H1 (cell line): ENCODE measurements around the gene SYTL5. TPM values are rescaled to one million over a fixed set of nuclear protein-coding genes. Genes with fewer than 3 reads are reported as not detected.

Experiments
- BACH1 ChIP-seq: IDR thresholded peaks from 2 replicates; pipeline ENCODE4 v1.6.1; 2012; ENCODE audit warnings: low read length, improper control_type of control experiment
- CHD7 ChIP-seq: fragments of 300-600 bp; sonication (generic); IDR thresholded peaks from 2 replicates; pipeline ENCODE4 v1.7.1; 2012; ENCODE audit warnings: low read length, moderate library complexity, mild to moderate bottlenecking, inconsistent platforms; ENCODE audit not compliant: insufficient replicate concordance
- FOSL1 ChIP-seq: IDR thresholded peaks from 2 replicates; pipeline ENCODE4 v1.6.1; 2011; ENCODE audit warnings: mild to moderate bottlenecking, low read depth, low read length, moderate library complexity; ENCODE audit not compliant: insufficient read depth
- TEAD4 ChIP-seq: IDR thresholded peaks from 2 replicates; pipeline ENCODE4 v1.6.1; 2012; ENCODE audit warnings: low read depth, low read length, inconsistent platforms, mixed read lengths
- polyA plus RNA-seq, 7 experiments: library from polyadenylated mRNA; depleted of rRNA in 3 of 7; stranded (reverse) in 5 of 7; unstranded in 2 of 7; fragments of >200 nt in 5 of 7; fragments of 200-250 nt in 2 of 7; gene quantifications; 1 replicate in 5 of 7; 2 replicates in 1 of 7; 4 replicates in 1 of 7; pipeline versions ENCODE4 v1.2.1 to v1.2.3, GENCODE V29; 2011 to 2013; ENCODE audit warnings: missing spikeins in 2 of 7, mixed read lengths in 2 of 7
- total RNA-seq: library from RNA; stranded (reverse); fragmentation: NEBNext Ultra II Directional; extraction: Animal tissue kit (Norgen Biotek cat#: 25700); gene quantifications from 2 replicates; pipeline ENCODE4 v1.2.1, GENCODE V29; 2021

The SYTL5 gene
- total and polyA plus RNA-seq, 2 of the 8 experiments (the other 6 are each of a cell fraction or from before 2014, with no cell fraction given): 0.15 to 0.52 TPM

GRCh38 chrX:38102875-38103274, 96.5 kb downstream of the SYTL5 start (continued):
- no peak for TF ChIP-seq CHD7
- no peak for TF ChIP-seq TEAD4
- TF ChIP-seq BACH1: no peak
- no peak for TF ChIP-seq FOSL1
